Fibroblast of lung (primary cell): ENCODE measurements around the gene FKBP2. TPM values are rescaled to one million over a fixed set of nuclear protein-coding genes. Genes with fewer than 3 reads are reported as not detected.

ENCODE experiments used
- DNase-seq, 2 donors: peaks; one replicate each; pipeline versions ENCODE4 v3.0.0 to v3.0.0-alpha.2; 2010; ENCODE audit warnings: low read depth in 2 of 2
- H2AFZ ChIP-seq: 2 replicates; pipeline ENCODE4 v1.5.1; 2012; ENCODE audit warnings: low read length, control low read depth, inconsistent platforms
- H3K27ac ChIP-seq: 2 replicates; pipeline ENCODE4 v1.5.1; 2011; ENCODE audit warnings: low read length, control low read depth; ENCODE audit not compliant: insufficient read depth
- H3K27me3 ChIP-seq: 2 replicates; pipeline ENCODE4 v1.5.1; 2011; ENCODE audit warnings: mild to moderate bottlenecking, low read length; ENCODE audit not compliant: control insufficient read depth, insufficient read depth
- H3K36me3 ChIP-seq: 2 replicates; pipeline ENCODE4 v1.5.1; 2011; ENCODE audit warnings: low read length; ENCODE audit not compliant: control insufficient read depth, insufficient read depth
- H3K4me1 ChIP-seq: 2 replicates; pipeline ENCODE4 v1.5.1; 2011; ENCODE audit warnings: low read length; ENCODE audit not compliant: control insufficient read depth, insufficient read depth; ENCODE audit errors: extremely low read depth
- H3K4me2 ChIP-seq: 2 replicates; pipeline ENCODE4 v1.5.1; 2011; ENCODE audit warnings: low read length, control low read depth; ENCODE audit not compliant: insufficient read depth; ENCODE audit errors: extremely low read depth
- H3K4me3 ChIP-seq, 4 experiments: fragments of 200-600 bp in 1 of 4; sonication (generic) in 1 of 4; replicated peaks in 1 of 4; 2 replicates each; pipeline ENCODE4 v1.5.1; 2011 to 2016; ENCODE audit warnings: low read length in 4 of 4, low read depth in 3 of 4, mild to moderate bottlenecking in 3 of 4, control low read depth in 2 of 4, inconsistent platforms in 1 of 4, mixed read lengths in 1 of 4; ENCODE audit not compliant: insufficient read depth in 1 of 4; ENCODE audit errors: control extremely low read depth in 1 of 4
- H3K79me2 ChIP-seq: 2 replicates; pipeline ENCODE4 v1.5.1; 2012; ENCODE audit warnings: mild to moderate bottlenecking, low read length, inconsistent platforms; ENCODE audit not compliant: control insufficient read depth, insufficient read depth
- H3K9ac ChIP-seq: 2 replicates; pipeline ENCODE4 v1.5.1; 2011; ENCODE audit warnings: mild to moderate bottlenecking, low read length, control low read depth; ENCODE audit not compliant: insufficient read depth
- H3K9me3 ChIP-seq: 2 replicates; pipeline ENCODE4 v1.5.1; 2012; ENCODE audit warnings: low read depth, low read length; ENCODE audit not compliant: control insufficient read depth, insufficient read depth
- H4K20me1 ChIP-seq: 2 replicates; pipeline ENCODE4 v1.5.1; 2011; ENCODE audit warnings: low read length; ENCODE audit not compliant: control insufficient read depth, insufficient read depth; ENCODE audit errors: extremely low read depth
- EZH2 ChIP-seq: IDR thresholded peaks from 2 replicates; pipeline ENCODE4 v1.5.1; 2012; ENCODE audit warnings: low read length, control low read depth, mild to moderate bottlenecking; ENCODE audit errors: missing control alignments
- polyA plus RNA-seq, 2 donors: library from polyadenylated mRNA; depleted of rRNA in 1 of 2; stranded (reverse) in 1 of 2; unstranded in 1 of 2; fragments of >200 nt; gene quantifications; 2 replicates each; pipeline ENCODE4 v1.2.1, GENCODE V29; 2011 to 2012; ENCODE audit warnings: missing spikeins in 1 of 2
- total RNA-seq: library from RNA; depleted of rRNA; stranded (reverse); fragments of >200 nt; gene quantifications from 2 replicates; pipeline ENCODE4 v1.2.1, GENCODE V29; 2014
- TF ChIP-seq, protein P1 (sequence below), 2 donors: IDR thresholded peaks in 1 of 2; conservative IDR thresholded peaks in 1 of 2; 1 replicate in 1 of 2; 2 replicates in 1 of 2; pipeline ENCODE4 v1.5.1; 2011 to 2012; ENCODE audit warnings: low read length in 2 of 2, control low read depth in 1 of 2, inconsistent platforms in 1 of 2, low read depth in 1 of 2, mild to moderate bottlenecking in 1 of 2

Gene FKBP2
- total and polyA plus RNA-seq, 2 donors (not counting 1 experiment from before 2014, with no cell fraction given): 34.7 to 62.9 TPM

DNA sequence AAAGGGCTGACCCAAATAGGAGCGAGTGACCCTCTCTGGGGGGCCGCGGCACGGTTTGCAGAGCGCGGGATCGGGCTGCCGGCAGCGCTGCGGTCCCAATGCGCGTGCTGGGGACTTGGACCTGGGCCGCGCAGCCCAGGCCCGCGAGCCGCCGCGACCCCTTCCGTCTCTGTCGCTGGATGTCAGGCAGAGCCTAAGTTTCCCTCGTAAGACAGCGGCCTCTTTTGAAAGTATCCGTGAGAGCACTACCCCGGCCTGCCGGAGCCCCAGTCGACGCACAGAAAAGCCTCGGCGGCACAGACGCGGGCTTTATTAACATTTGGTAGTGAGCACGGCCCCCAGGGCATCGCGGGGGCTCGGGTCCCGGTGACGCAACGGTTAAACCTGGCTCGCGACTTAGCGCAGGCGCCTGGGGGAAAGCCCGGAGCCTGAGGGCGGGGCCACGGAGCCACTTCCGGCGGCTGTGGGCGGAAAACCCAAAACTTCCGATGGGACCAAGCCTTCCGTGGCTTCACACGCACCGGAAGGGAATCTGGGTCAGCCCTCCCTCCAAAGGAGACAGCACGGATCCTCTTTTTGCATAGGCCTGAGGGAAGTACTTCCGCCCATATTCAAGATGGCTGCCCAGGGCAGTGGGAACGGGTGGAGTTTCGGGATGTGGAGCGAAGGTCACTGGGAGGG lies 28.8 kb downstream of the FKBP2 start:
- peaks cover 24% of the 10 kb centered on the region for H3K4me1 ChIP-seq
- no peaks in the 10 kb centered on the region for H3K9me3 ChIP-seq
- peak overlapping the region; percentile 92 for H3K27ac ChIP-seq
- H3K4me2 ChIP-seq: peak overlapping the region; percentile 96
- peak overlapping the region; percentile 75 for H3K9ac ChIP-seq
- H4K20me1 ChIP-seq: no peaks in the 10 kb centered on the region
- H3K4me3 ChIP-seq: peak overlapping the region; percentile 57 to 82 (median 75)
- H2AFZ ChIP-seq: no peak overlapping the region
- no peaks in the 10 kb centered on the region for H3K27me3 ChIP-seq
- H3K36me3 ChIP-seq: peaks cover 14% of the 10 kb centered on the region
- no peak for TF ChIP-seq EZH2
- TF ChIP-seq, protein P1, sequence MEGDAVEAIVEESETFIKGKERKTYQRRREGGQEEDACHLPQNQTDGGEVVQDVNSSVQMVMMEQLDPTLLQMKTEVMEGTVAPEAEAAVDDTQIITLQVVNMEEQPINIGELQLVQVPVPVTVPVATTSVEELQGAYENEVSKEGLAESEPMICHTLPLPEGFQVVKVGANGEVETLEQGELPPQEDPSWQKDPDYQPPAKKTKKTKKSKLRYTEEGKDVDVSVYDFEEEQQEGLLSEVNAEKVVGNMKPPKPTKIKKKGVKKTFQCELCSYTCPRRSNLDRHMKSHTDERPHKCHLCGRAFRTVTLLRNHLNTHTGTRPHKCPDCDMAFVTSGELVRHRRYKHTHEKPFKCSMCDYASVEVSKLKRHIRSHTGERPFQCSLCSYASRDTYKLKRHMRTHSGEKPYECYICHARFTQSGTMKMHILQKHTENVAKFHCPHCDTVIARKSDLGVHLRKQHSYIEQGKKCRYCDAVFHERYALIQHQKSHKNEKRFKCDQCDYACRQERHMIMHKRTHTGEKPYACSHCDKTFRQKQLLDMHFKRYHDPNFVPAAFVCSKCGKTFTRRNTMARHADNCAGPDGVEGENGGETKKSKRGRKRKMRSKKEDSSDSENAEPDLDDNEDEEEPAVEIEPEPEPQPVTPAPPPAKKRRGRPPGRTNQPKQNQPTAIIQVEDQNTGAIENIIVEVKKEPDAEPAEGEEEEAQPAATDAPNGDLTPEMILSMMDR (conservative IDR thresholded peaks at IDR 0.05 in 1 of 2, IDR thresholded peaks at IDR 0.05 in 1 of 2; ENCODE audit: low read depth in 1 of 2, low read length in 2 of 2): no peak
- H3K79me2 ChIP-seq: peaks cover 2% of the 10 kb centered on the region
- peak; percentile 100 for DNase-seq

DNA sequence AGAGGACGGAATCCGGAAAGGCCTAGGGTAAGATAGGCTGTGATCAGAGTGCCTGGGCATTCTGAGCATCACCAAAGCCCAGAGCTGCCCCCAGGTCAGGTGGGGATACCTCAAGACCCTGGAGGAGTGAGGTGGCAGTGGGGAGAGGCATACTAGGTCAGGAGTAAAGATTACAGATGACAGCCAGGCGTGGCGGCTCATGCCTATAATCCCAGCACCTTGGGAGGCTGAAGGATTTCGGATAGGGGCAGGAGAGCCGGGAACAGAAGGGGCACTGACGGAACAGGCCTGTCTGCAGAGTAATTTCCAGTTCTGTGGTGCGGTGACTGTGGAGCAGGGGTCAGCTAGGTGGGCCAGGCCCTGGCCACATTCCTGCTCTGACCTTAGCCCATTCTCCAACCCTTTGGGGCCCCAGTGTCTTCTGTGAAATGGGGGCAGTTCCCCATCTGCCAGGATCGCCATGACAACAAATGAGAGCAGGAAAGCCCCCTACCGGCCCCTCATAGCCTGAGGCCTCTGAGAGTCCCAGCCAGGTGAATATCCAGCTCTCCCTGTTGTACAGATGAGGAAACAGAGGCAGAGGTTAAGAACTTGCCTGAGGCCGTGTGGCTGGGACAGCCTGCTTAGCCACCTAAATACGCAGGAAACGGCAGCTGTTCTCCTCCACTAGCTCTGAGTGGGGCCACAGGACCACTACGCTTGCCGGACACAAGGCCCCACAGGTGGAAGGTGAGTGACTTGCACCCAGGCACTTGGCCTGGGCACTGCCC lies 34.3 kb downstream of the FKBP2 start:
- Histone ChIP-seq H3K4me1 (peaks cover 8% of the 10 kb centered on the region), H3K27me3 (no peaks in the 10 kb centered on the region), H3K27ac (no peak overlapping the region), H3K79me2 (peaks cover 2% of the 10 kb centered on the region), H3K9ac (no peak overlapping the region), H2AFZ (no peak overlapping the region), H3K9me3 (no peaks in the 10 kb centered on the region), H3K4me3 (no peak overlapping the region), H3K4me2 (no peak overlapping the region), H3K36me3 (peaks cover 4% of the 10 kb centered on the region), H4K20me1 (no peaks in the 10 kb centered on the region)
- no peak for DNase-seq
- no peak for TF ChIP-seq EZH2
- TF ChIP-seq, protein P1 (conservative IDR thresholded peaks at IDR 0.05 in 1 of 2, IDR thresholded peaks at IDR 0.05 in 1 of 2; ENCODE audit: low read depth in 1 of 2, low read length in 2 of 2): no peak

DNA sequence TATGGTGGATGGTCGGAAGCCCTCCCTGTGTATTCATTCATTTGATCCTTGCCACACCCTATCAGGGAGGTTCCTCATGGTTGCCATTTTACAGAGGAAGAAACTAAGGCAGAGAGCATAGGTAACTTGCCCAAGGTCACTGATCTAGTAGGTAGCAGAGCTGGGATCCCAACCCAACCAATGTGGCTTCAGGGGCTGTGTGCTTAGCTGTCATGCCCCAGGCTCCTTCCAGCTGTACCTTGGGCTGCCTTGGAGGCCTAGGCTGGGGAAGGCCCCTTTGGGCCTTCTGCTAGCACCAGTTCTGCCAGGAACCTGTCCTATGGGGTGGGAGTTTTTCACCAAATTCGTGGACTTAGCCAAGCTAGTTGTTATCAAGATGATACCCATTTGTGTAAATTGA lies 34.9 kb downstream of the FKBP2 start:
- TF ChIP-seq, protein P1 (conservative IDR thresholded peaks at IDR 0.05 in 1 of 2, IDR thresholded peaks at IDR 0.05 in 1 of 2; ENCODE audit: low read depth in 1 of 2, low read length in 2 of 2): no peak
- TF ChIP-seq EZH2: no peak
- Histone ChIP-seq H2AFZ (no peak overlapping the region), H3K36me3 (peaks cover 4% of the 10 kb centered on the region), H4K20me1 (no peaks in the 10 kb centered on the region), H3K9ac (no peak overlapping the region), H3K27me3 (no peaks in the 10 kb centered on the region), H3K4me3 (no peak overlapping the region), H3K9me3 (no peaks in the 10 kb centered on the region), H3K4me2 (no peak overlapping the region), H3K27ac (no peak overlapping the region), H3K4me1 (peaks cover 5% of the 10 kb centered on the region), H3K79me2 (peaks cover 2% of the 10 kb centered on the region)
- DNase-seq: no peak
